Measurements from ENCODE around the gene NTN4. TPM values are rescaled to one million over a fixed set of nuclear protein-coding genes. Genes with fewer than 3 reads are reported as not detected.
A peak's percentile ranks its signal among the peaks of the same experiment; 100 is the strongest.

The NTN4 gene
- total RNA-seq, 1 donor from 2014 or later: 20.9 TPM

- Histone ChIP-seq H3K27me3 (ENCODE audit: control insufficient read depth in 3 of 3, insufficient read depth in 3 of 3, low read length in 3 of 3) (no peaks in the 10 kb centered on the region), H3K27ac (ENCODE audit: low read depth, low read length) (peak overlapping the region; percentile 55), H3K4me1 (ENCODE audit: control insufficient read depth in 3 of 3, insufficient read depth in 3 of 3, low read length in 3 of 3) (peaks cover 4 to 6% (median 5%) of the 10 kb centered on the region in 3 donors), H3K4me3 (ENCODE audit: low read length in 3 of 3) (no peak overlapping the region), H3K36me3 (ENCODE audit: control insufficient read depth in 3 of 3, insufficient read depth in 3 of 3, low read length in 3 of 3) (no peaks in the 10 kb centered on the region), H3K9ac (ENCODE audit: low read depth in 1 of 3, low read length in 3 of 3) (no peak overlapping the region), H3K9me3 (ENCODE audit: control insufficient read depth in 3 of 3, low read length in 3 of 3) (no peaks in the 10 kb centered on the region)
Observed at GRCh38 chr12:95633732-95634465, 156.7 kb downstream of the NTN4 start.

- Histone ChIP-seq H3K9ac (ENCODE audit: low read depth in 1 of 3, low read length in 3 of 3) (peak overlapping the region in 1 of 3 donors; percentile 25), H3K4me1 (ENCODE audit: control insufficient read depth in 3 of 3, insufficient read depth in 3 of 3, low read length in 3 of 3) (peaks cover 4 to 6% (median 5%) of the 10 kb centered on the region in 3 donors), H3K27ac (ENCODE audit: low read depth, low read length) (peak overlapping the region; percentile 55), H3K27me3 (ENCODE audit: control insufficient read depth in 3 of 3, insufficient read depth in 3 of 3, low read length in 3 of 3) (no peaks in the 10 kb centered on the region), H3K4me3 (ENCODE audit: low read length in 3 of 3) (no peak overlapping the region), H3K36me3 (ENCODE audit: control insufficient read depth in 3 of 3, insufficient read depth in 3 of 3, low read length in 3 of 3) (no peaks in the 10 kb centered on the region), H3K9me3 (ENCODE audit: control insufficient read depth in 3 of 3, low read length in 3 of 3) (no peaks in the 10 kb centered on the region)
Observed at GRCh38 chr12:95633049-95633731, 157.4 kb downstream of the NTN4 start.

GRCh38 chr12:95630496-95630895, 160.1 kb downstream of the NTN4 start:
- no peaks in the 10 kb centered on the region for H3K9me3 ChIP-seq (ENCODE audit: control insufficient read depth in 3 of 3, low read length in 3 of 3)
- no peaks in the 10 kb centered on the region for H3K36me3 ChIP-seq (ENCODE audit: control insufficient read depth in 3 of 3, insufficient read depth in 3 of 3, low read length in 3 of 3)
- H3K27ac ChIP-seq (ENCODE audit: low read depth, low read length): no peak overlapping the region
- peaks cover 0 to 5% (median 4%) of the 10 kb centered on the region in 3 donors for H3K4me1 ChIP-seq (ENCODE audit: control insufficient read depth in 3 of 3, insufficient read depth in 3 of 3, low read length in 3 of 3)
- no peak overlapping the region for H3K4me3 ChIP-seq (ENCODE audit: low read length in 3 of 3)
- no peaks in the 10 kb centered on the region for H3K27me3 ChIP-seq (ENCODE audit: control insufficient read depth in 3 of 3, insufficient read depth in 3 of 3, low read length in 3 of 3)
- H3K9ac ChIP-seq (ENCODE audit: low read depth in 1 of 3, low read length in 3 of 3): no peak overlapping the region

- H3K9ac ChIP-seq (ENCODE audit: low read depth in 1 of 3, low read length in 3 of 3): no peak overlapping the region
- no peaks in the 10 kb centered on the region for H3K27me3 ChIP-seq (ENCODE audit: control insufficient read depth in 3 of 3, insufficient read depth in 3 of 3, low read length in 3 of 3)
- peaks cover 0 to 4% (median 2%) of the 10 kb centered on the region in 3 donors for H3K4me1 ChIP-seq (ENCODE audit: control insufficient read depth in 3 of 3, insufficient read depth in 3 of 3, low read length in 3 of 3)
- H3K4me3 ChIP-seq (ENCODE audit: low read length in 3 of 3): no peak overlapping the region
- no peaks in the 10 kb centered on the region for H3K36me3 ChIP-seq (ENCODE audit: control insufficient read depth in 3 of 3, insufficient read depth in 3 of 3, low read length in 3 of 3)
- H3K9me3 ChIP-seq (ENCODE audit: control insufficient read depth in 3 of 3, low read length in 3 of 3): no peaks in the 10 kb centered on the region
- no peak overlapping the region for H3K27ac ChIP-seq (ENCODE audit: low read depth, low read length)
Observed at GRCh38 chr12:95629392-95629791, 161.2 kb downstream of the NTN4 start.

GRCh38 chr12:95626854-95627253, 163.7 kb downstream of the NTN4 start:
- Histone ChIP-seq H3K4me1 (ENCODE audit: control insufficient read depth in 3 of 3, insufficient read depth in 3 of 3, low read length in 3 of 3) (peaks cover 0 to 3% (median 0%) of the 10 kb centered on the region in 3 donors), H3K9me3 (ENCODE audit: control insufficient read depth in 3 of 3, low read length in 3 of 3) (no peaks in the 10 kb centered on the region), H3K9ac (ENCODE audit: low read depth in 1 of 3, low read length in 3 of 3) (no peak overlapping the region), H3K36me3 (ENCODE audit: control insufficient read depth in 3 of 3, insufficient read depth in 3 of 3, low read length in 3 of 3) (no peaks in the 10 kb centered on the region), H3K27me3 (ENCODE audit: control insufficient read depth in 3 of 3, insufficient read depth in 3 of 3, low read length in 3 of 3) (no peaks in the 10 kb centered on the region), H3K4me3 (ENCODE audit: low read length in 3 of 3) (no peak overlapping the region), H3K27ac (ENCODE audit: low read depth, low read length) (no peak overlapping the region)

- H3K27me3 ChIP-seq (ENCODE audit: control insufficient read depth in 3 of 3, insufficient read depth in 3 of 3, low read length in 3 of 3): no peaks in the 10 kb centered on the region
- peaks cover 0 to 3% (median 0%) of the 10 kb centered on the region in 3 donors for H3K4me1 ChIP-seq (ENCODE audit: control insufficient read depth in 3 of 3, insufficient read depth in 3 of 3, low read length in 3 of 3)
- no peaks in the 10 kb centered on the region for H3K36me3 ChIP-seq (ENCODE audit: control insufficient read depth in 3 of 3, insufficient read depth in 3 of 3, low read length in 3 of 3)
- no peak overlapping the region for H3K27ac ChIP-seq (ENCODE audit: low read depth, low read length)
- no peaks in the 10 kb centered on the region for H3K9me3 ChIP-seq (ENCODE audit: control insufficient read depth in 3 of 3, low read length in 3 of 3)
- H3K9ac ChIP-seq (ENCODE audit: low read depth in 1 of 3, low read length in 3 of 3): no peak overlapping the region
- H3K4me3 ChIP-seq (ENCODE audit: low read length in 3 of 3): no peak overlapping the region
Observed at GRCh38 chr12:95625012-95625411, 165.6 kb downstream of the NTN4 start.

GRCh38 chr12:95624589-95624988, 166.0 kb downstream of the NTN4 start:
- Histone ChIP-seq H3K4me1 (ENCODE audit: control insufficient read depth in 3 of 3, insufficient read depth in 3 of 3, low read length in 3 of 3) (peaks cover 0 to 3% (median 0%) of the 10 kb centered on the region in 3 donors), H3K9ac (ENCODE audit: low read depth in 1 of 3, low read length in 3 of 3) (no peak overlapping the region), H3K9me3 (ENCODE audit: control insufficient read depth in 3 of 3, low read length in 3 of 3) (no peaks in the 10 kb centered on the region), H3K36me3 (ENCODE audit: control insufficient read depth in 3 of 3, insufficient read depth in 3 of 3, low read length in 3 of 3) (no peaks in the 10 kb centered on the region), H3K27ac (ENCODE audit: low read depth, low read length) (peak overlapping the region; percentile 50), H3K27me3 (ENCODE audit: control insufficient read depth in 3 of 3, insufficient read depth in 3 of 3, low read length in 3 of 3) (no peaks in the 10 kb centered on the region), H3K4me3 (ENCODE audit: low read length in 3 of 3) (no peak overlapping the region)

- H3K27ac ChIP-seq (ENCODE audit: low read depth, low read length): peak overlapping the region; percentile 50
- no peaks in the 10 kb centered on the region for H3K9me3 ChIP-seq (ENCODE audit: control insufficient read depth in 3 of 3, low read length in 3 of 3)
- H3K27me3 ChIP-seq (ENCODE audit: control insufficient read depth in 3 of 3, insufficient read depth in 3 of 3, low read length in 3 of 3): no peaks in the 10 kb centered on the region
- peaks cover 0 to 3% (median 0%) of the 10 kb centered on the region in 3 donors for H3K4me1 ChIP-seq (ENCODE audit: control insufficient read depth in 3 of 3, insufficient read depth in 3 of 3, low read length in 3 of 3)
- no peak overlapping the region for H3K9ac ChIP-seq (ENCODE audit: low read depth in 1 of 3, low read length in 3 of 3)
- no peak overlapping the region for H3K4me3 ChIP-seq (ENCODE audit: low read length in 3 of 3)
- no peaks in the 10 kb centered on the region for H3K36me3 ChIP-seq (ENCODE audit: control insufficient read depth in 3 of 3, insufficient read depth in 3 of 3, low read length in 3 of 3)
Observed at GRCh38 chr12:95623554-95624170, 166.9 kb downstream of the NTN4 start.

GRCh38 chr12:95622879-95623278, 167.7 kb downstream of the NTN4 start:
- Histone ChIP-seq H3K27me3 (ENCODE audit: control insufficient read depth in 3 of 3, insufficient read depth in 3 of 3, low read length in 3 of 3) (no peaks in the 10 kb centered on the region), H3K36me3 (ENCODE audit: control insufficient read depth in 3 of 3, insufficient read depth in 3 of 3, low read length in 3 of 3) (no peaks in the 10 kb centered on the region), H3K4me1 (ENCODE audit: control insufficient read depth in 3 of 3, insufficient read depth in 3 of 3, low read length in 3 of 3) (peaks cover 0 to 3% (median 0%) of the 10 kb centered on the region in 3 donors), H3K9ac (ENCODE audit: low read depth in 1 of 3, low read length in 3 of 3) (no peak overlapping the region), H3K9me3 (ENCODE audit: control insufficient read depth in 3 of 3, low read length in 3 of 3) (no peaks in the 10 kb centered on the region), H3K4me3 (ENCODE audit: low read length in 3 of 3) (no peak overlapping the region), H3K27ac (ENCODE audit: low read depth, low read length) (no peak overlapping the region)

GRCh38 chr12:95621725-95622124, 168.8 kb downstream of the NTN4 start:
- Histone ChIP-seq H3K36me3 (ENCODE audit: control insufficient read depth in 3 of 3, insufficient read depth in 3 of 3, low read length in 3 of 3) (no peaks in the 10 kb centered on the region), H3K27ac (ENCODE audit: low read depth, low read length) (no peak overlapping the region), H3K9me3 (ENCODE audit: control insufficient read depth in 3 of 3, low read length in 3 of 3) (no peaks in the 10 kb centered on the region), H3K9ac (ENCODE audit: low read depth in 1 of 3, low read length in 3 of 3) (no peak overlapping the region), H3K4me1 (ENCODE audit: control insufficient read depth in 3 of 3, insufficient read depth in 3 of 3, low read length in 3 of 3) (peaks cover 0 to 3% (median 0%) of the 10 kb centered on the region in 3 donors), H3K27me3 (ENCODE audit: control insufficient read depth in 3 of 3, insufficient read depth in 3 of 3, low read length in 3 of 3) (no peaks in the 10 kb centered on the region), H3K4me3 (ENCODE audit: low read length in 3 of 3) (no peak overlapping the region)
